GM18909 (cell line): ENCODE data around the gene MRPL21.
"Not testable (repeated sequence)": the region's sequence is repeated elsewhere in the genome, so short reads cannot be mapped to it uniquely, and the experiment has no call there.

Experiments
- ATAC-seq: cut with Tn5 transposase; IDR thresholded peaks from one replicate; pipeline ENCODE4 v1.9.1; 2021; ENCODE audit warnings: mild to moderate bottlenecking; ENCODE audit not compliant: unreplicated experiment, poor library complexity

MRPL21 gene

DNA sequence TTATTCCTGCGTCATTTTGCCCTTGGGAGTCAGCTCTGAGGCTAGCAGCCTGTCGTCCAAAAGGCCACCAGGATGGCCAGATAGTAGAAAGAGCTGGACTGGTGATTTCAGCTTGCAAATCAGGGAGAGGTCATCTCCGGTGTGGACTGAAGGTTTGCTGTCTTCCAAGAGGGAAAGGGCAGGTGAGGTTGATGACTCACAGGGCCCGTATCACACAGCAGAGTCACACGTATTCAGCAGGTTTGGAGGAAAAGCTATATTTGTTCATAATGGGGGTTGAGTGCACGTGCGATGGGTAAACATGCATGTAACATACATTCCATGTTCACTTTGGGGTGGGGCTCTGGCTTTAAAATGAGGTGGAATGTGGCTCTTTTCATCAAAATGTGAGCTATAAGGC, 25.6 kb downstream of the MRPL21 start:
- no peak for ATAC-seq

DNA sequence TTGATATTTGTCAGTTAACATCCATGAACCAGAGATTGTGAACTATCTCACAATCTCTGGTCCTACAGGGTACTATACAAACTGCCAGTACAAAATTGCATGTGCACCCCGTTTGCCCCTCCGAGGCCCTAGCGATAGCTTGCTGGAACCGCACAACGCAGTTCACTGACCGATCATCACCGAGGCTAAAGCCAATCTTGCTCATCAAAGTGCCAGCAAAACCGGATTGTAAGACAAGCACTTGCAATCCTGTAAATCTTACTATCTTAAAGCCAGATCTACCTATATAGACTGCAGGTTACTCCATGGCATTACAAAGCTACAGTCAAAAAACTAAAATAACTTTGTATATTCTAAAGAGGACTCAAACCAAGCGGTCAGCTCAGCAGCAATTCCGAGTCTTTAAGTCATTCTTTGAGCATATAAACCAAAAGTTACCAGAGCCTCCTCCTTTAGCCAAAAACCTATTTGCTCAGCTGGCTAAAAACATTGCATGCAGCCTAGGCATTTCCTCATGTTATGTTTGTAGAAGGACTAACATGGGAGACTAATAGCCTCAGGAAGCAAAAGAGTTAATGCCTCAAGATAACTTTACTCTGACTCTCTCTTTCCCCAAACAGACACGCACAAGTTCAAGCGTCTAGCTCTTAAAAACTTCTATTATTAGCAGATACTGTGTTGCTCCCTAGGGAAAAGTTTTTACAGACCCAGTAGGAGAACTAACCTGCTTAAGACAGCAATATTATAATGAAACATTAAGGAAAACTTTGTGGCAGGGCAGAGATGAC, 31.2 kb downstream of the MRPL21 start:
- no peak for ATAC-seq

DNA sequence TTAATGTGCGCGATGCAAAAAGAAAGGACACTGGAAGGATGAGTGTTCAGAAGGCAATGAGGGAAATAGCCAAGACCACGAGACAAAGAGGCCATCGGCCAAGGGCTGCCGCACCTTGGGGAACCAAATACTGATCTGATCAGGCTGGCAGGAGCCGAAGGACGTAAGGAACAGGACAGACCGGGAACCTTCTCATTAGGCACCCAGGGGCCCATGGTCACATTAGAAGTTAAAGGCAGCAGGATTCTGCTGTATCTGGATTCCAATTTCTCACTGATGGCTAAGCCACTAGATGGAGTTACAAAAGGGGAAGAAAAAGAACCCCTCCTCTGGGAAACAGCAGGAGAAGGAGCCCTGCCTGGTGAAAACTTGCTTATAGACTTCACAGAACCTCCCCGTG, 33.2 kb downstream of the MRPL21 start:
- no peak for ATAC-seq

DNA sequence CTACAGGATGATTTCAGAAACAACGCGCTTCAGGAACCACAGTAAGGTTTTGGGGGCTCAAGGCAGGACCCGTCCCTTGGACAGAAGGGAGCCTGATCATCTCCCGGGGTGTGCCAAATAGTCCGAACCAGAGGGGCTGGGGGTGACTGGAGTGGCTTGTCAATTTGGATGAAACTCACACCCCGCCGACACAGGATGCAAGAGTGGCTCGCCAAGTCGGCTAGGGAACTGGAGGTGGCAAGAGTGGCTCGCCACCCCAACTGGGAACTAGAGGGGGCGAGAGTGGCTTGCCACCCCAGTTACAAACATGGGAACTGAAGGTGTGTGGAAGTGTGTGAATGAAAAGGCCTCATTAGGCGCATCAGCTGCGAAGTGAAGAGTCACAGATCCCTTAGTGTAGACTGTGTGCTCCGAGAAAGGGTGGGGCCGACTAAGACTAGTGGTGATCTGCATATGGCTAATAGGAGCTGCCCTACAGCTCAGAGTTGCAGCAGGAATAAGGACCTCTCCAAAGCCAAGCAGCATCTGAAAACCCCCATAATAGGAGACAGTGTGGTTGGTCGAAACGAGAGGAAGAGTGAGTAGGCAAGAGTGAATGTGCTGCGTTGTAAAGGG, 35.3 kb downstream of the MRPL21 start:
- no peak for ATAC-seq

DNA sequence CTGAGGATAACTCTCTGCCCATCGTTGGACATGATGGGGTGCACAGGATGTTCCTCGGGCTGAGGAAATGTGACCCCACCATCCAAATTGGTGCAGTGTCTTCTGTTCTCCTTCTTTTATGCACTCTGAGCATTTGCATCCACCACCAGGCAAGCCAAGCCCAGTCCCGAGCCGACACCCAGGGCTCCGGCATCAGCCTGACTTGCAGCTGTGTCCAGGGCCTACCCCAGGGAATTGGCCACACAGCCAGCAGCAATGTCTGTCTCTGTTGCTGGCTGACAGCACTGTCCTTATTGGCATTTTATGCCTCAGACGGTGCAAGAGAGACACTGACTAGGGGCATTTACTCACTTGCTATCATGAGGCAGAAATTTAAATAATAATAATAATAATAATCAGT, 36.6 kb downstream of the MRPL21 start:
- no peak for ATAC-seq

DNA sequence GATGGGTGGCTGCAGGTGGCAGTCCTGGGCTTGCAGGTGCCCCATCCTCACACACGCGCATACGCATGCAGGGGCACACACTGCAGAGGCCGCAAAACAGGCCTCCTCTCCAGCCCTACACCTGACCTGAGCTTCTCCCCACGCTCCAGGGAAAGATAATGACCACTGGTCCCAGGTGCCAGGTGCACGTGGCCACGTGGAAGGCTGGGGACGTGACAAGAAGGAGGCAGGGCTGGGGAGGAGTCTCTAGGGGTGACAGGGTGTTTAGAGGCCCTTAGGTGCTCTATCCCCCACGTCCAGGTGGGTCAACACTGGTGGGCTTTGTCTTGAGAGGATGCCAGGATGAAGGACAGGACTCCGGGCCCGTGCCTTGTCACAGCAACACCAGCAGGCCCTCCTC, 38.4 kb downstream of the MRPL21 start:
- ATAC-seq, result no peak

DNA sequence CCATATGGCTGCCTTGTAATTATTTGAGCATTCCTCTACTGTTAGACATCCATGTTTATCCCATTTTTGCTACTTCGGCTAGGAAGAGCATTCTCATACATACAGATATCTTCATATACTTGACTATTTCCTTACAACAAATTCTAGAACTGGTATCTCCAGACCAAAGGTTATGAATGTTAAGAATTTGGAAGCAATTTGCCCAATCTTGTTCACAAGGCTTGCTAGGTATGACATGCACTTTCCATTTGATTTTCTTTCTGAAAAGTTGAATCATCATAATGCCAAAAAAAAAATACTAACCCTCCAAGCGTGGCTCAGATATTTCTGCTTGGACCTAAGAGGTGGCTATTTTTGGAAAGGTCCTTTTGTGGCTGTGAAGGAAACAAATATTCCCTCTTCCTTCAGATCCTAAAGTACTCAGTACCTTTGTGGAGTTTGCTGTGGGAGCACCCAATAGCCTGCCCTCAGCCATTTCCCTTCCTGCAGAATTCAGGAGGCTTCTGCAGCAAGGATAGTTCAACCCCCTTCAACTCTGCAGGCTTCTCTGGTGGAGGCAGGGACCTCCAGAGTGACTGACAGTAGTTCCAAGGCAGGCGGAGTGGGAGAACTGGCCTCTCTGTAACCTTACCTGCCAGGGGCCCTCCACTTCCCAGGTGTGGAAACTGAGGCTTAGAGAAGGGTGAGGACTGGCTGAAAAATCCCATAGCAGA, 39.9 kb downstream of the MRPL21 start:
- ATAC-seq, result no peak

DNA sequence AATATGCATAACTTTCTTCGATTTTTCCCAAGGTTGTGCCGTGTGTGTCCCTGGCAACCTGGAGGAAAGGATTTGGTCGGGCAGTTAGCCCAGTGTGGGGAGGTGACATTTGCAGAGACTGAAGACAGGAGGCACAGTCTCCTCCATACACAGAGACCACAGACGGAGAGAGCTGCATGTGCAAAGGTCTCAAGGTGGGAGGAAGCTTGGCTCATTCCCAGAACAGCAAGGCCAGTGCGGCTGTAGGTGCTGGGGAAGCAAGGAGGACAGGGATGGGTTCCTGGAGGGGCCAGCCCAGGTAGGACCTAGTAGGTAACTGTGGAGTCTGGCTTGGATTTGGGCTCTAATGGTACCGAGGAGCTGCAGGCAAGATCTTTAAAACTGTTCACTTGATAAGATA, 41.2 kb downstream of the MRPL21 start:
- ATAC-seq, result no peak

DNA sequence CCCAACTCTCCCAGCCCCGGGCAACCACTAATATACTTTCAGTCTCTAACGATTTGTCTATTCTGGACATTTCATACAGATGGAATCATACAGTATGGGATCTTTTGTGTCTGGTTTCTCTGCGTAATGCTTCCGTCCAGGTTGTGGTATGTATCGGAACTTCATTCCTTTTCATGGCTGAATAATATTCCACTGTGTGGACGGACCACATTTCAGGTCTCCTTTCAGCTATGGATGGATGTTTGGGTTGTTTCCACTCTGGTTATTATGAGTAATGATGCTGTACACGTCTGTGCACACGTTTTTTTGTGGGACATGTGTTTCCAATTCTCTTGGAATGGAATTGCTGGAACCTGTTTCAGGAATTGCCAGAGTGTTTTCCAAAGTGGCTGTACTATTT, 44.5 kb downstream of the MRPL21 start:
- no peak for ATAC-seq

DNA sequence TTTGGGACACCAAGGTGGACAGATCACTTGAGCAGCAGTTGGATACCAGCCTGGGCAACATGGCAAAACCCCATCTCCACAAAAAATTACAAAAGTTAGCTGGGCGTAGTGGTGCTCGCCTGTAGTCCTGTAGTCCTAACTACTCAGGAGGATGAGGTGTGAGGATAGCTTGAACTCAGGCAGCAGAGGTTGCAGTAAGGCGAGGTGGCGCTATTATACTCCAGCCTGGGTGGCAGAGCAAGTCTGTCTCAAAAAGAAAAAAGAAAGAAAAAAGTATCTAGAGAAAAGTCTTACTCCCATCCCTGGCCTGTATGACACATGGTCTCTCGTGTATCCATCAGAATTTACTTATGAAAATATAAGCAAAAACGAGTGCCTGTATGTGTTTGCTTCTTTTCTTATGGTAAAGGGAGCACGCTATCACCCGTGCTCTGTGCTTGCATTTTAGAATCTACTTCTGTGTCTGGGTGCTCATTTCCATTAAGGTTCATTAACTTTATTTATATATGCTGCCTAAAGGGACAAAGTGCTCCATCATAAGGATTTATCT, 46.5 kb downstream of the MRPL21 start:
- ATAC-seq, result no peak

DNA sequence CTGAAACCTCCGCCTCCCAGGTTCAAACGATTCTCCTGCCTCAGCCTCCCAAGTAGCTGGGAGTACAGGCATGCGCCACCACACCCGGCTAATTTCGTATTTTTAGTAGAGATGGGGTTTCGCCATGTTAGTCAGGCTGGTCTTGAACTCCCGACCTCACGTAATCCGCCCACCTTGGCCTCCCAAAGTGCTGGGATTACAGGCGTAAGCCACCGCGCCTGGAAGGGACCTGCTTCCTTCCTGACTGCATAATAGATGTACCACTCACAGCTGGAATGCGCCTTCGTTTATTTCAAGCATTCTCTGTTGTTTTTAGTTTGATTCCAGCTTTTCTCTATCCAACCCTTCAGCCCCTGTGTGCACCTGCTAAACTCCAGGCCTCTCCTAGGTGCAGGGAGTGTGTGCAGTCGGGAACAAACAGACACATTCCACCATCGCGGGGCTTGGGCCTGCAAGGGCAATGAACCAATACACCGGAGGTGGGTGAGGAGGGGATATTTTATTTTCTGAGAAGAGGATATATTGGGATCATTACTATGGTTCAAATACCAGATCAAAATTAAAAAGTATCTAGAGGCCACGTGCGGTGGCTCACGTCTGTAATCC, 47.1 kb downstream of the MRPL21 start:
- ATAC-seq, result not testable (repeated sequence)

DNA sequence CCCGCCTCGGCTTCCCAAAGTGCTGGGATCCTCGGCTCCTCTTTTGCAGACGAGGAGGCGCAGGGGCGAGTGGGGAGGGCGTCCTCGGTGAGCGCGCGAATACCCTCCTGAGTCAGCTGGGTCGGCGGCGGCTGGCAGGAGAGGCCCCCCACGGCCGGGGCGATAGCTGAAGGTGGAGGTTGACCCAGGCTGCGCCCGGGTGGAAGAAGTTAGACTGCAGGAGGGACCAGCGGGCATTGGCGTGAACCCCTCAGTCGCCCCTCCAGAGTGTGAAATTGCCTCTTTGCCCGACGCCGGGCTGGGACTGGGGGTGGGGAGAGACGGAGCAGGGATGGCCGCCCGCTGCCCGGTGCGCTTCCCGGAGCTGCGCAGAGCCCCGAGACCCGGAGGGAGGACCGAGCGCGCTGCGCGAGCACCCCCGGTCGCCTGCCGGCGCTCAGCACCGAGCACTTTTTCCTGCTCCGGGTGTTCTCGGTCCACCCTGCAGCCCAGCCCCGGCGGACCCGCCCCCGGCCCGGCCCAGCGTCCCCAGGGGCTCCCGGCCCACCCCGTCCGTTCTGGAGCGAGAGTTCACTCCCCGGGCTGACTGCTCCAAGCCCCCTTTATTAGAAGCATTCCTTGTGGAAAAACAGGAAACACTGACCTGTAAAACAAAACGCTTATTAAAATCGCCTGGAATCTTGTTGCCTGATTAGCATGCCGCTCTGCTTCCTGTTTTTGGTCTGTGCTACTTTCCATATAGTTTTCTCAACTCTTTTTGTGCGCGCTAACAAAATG, 48.2 kb downstream of the MRPL21 start:
- ATAC-seq, result no peak

DNA sequence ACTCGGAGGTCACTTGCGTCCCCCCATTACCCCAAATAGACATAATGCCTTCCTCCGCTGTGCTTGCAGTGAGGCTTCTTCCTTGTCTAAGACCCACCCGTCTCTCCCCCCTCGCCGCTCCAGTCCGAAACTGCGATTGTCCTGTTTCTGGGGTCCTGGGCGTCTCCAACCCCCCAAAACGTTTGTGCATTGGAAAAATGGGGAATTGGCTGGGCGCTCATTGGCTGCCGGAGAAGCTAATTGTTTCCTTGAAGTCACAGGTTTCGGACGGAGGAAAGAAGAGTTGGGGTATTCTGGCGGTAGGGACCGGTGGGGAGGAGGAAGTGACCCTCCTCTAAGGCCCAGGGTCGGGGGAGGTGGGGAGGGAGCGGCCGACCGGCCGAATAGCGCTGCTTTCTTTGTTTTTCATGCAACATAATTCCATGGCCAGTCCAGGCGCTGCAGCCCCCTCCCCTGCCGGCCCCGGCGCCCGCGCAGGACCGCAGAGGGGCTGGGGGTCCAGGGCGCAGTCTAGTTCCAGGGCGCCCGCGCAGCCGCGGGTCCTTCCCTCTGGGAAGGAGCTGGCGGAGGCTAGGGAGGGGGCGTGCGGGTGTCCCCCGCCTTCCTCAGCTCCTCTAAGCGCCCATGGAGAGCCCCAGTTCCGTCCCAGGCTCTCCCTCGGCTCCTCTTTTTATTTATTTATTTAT, 49.2 kb downstream of the MRPL21 start:
- no peak for ATAC-seq

DNA sequence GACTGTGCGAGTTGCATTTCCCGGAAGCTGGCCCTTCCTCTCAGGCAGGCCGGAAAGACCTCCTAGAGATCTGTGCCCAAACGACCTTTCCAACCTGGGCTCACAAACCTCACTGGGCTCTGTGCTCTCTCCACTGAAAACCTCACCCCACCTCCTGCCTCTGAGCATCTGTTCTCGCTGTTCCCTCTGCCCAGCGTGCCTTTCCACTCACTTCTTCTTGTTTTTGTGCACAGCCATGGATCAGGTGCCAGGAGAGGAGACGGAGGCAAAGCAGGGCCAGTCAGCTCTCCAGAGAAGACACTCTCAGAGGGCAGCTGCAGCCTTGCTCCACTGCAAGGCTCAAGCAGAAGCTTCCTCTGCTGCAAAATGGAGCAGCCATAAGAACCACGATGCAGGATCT, 51.0 kb downstream of the MRPL21 start:
- ATAC-seq, result no peak

DNA sequence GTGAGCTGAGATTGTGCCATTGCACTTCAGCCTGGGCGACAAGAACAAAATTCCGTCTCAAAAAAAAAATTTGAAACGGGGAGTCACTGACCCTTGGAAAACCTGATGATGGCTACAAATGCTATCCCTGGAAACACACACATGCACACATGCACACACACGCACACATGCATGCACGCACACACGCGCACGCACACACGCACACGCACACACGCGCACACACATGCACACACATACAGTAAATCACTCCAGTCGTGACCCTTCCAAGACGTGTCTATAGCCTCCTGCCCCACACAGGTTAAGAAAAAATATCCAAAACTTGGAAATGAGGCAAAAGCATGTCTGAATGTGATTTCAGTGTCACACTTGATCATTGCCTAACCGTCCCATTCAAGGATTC, 55.2 kb downstream of the MRPL21 start:
- no peak for ATAC-seq

DNA sequence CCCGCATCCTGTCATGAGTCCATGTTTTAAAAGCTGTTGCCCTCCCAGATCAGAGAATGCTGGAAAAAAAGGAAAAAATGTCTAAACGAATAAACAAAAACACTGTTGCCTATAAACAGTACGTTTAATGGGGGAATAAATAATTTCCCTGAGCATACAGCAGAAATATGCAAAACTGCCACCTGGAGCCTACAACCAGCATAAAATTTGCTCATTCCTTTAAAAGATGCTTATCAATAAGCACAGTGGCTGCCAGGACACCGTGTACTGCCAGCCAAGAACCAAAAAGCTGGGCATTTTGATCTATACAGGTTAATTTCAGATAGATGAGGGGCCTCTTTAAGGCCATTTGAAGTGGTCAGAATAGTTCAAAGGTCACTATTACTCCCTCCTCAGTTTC, 56.2 kb downstream of the MRPL21 start:
- no peak for ATAC-seq

DNA sequence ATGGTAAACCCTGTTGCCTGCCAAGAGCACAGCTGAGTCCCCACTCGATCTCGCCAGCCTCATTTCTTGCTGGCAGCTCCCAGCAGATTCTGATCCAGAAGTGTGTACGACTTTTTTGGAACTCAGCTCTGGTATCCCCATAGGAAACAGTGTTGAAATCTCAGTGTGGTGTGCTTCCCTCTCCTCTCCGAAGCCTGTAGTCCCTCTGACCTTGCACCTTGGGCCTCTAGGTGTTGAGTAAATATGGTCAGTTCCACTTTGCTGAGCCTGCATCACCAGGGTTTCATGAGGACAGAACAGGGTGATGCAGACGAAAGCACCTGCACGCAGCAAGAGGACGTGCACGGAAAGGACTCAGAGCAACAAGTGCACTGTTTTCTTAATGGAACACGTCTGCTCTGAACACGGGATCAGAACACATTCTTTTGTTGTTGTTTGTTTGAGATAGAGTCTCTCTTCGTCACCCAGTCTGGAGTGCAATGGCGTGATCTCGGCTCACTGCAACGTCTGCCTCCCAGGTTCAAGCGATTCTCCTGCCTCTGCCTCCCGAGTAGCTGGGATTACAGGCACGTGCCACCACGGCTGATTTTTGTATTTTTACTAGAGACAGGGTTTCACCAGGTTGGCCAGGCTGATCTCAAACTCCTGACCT, 58.2 kb downstream of the MRPL21 start:
- no peak for ATAC-seq

DNA sequence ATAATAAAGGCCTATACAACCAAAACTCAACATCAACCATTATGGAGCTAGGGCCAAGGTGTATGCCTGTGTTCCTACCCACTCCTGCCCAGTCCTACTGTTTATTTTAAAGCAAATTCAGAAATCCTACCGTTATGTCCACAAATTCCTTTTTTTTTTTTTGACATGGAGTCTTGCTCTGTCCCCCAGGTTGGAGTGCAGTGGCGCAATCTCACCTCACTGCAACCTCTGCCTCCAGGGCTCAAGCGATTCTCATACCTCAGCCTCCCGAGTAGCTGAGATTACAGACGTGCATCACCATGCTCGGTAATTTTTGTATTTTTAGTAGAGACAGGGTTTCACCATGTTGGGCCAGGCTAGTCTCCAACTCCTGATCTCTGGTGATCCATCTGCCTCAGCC, 58.8 kb downstream of the MRPL21 start:
- ATAC-seq, result no peak

DNA sequence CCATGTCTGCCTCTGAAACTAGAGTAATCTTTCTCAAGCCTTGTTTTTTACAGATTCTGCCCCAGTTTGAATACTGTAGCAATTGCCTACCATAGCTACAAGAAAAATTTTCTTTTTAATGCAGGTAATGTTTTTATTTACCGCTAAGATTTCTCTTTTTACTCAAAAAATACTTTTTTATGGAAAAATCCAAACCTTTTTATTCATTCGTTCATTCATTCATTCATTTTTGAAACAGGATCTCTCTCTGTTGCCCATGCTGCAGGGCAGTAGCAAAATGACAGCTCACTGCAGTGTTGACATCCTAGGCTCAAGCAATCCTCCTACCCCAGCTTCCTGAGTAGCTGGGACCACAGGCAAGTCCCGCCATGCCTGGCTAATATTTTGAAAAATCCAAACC, 59.3 kb downstream of the MRPL21 start:
- ATAC-seq, result no peak
